OCI-LY3 (cell line): ENCODE data around the gene ROR2.

ENCODE experiments used
- CTCF ChIP-seq: fragments of 200-600, 300-600 bp; sonication (generic); IDR thresholded peaks from 2 replicates; pipeline ENCODE4 v1.5.1; 2014; ENCODE audit warnings: antibody characterized with exemption, low read length, low read depth
- EZH2phosphoT487 ChIP-seq: fragments of 200-600 bp; shearing (Covaris generic); IDR thresholded peaks from 2 replicates; pipeline ENCODE4 v1.6.1; 2018; ENCODE audit warnings: antibody characterized with exemption, mixed run types, low read depth

GRCh38 chr9:91907484-91908292, 42.3 kb downstream of the ROR2 start:
- no peak for TF ChIP-seq CTCF
- TF ChIP-seq EZH2phosphoT487, result no peak
